ENCODE measurements around the gene DEGS2. TPM values are rescaled to one million over a fixed set of nuclear protein-coding genes. Genes with fewer than 3 reads are reported as not detected.

DEGS2 gene
- total RNA-seq, 1 experiment from 2014 or later, result not detected

DNA sequence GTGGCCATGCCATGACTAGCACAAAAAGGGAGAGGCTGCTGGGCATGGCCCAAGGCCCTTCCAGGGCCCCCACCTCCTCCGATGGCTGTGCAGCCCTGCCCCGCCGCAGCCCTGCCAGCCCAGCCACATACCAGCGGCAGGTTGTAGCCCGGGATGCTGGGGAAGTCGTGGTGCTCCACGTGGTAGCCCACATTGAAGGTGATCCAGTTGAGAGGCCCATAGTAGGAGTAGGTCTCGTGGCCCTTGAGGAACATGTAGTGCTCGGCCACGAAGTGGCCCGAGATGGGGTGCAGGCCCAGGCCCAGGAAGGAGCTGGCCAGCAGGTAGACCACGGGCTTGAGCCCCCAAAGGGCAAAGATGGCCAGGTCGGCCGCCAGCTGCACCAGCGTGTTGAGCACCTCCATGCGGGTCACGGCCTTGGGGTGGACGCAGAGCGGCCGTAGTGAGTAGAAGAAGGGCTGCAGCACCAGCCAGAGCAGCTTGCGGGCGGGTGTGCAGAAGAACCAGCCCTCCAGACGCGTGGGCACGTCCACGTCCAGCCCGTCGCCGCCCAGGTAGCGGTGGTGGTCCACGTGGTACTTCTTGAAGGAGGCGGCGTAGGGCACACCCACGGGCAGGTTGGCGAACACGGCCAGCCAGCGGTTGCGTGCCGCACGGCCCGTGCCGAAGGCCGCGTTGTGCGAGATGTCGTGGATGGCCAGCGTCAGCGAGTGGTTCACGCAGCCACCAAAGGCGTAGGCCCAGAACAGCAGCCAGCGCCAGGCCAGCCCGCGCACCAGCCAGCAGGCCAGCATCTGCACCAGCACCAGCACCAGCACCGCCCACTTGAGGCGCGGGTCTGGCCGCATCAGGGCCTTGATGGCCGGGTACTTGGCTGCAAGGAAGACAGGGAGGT, 10.4 kb downstream of the DEGS2 start:
- no peak for DNase-seq (ENCODE audit: low spot score)

DNA sequence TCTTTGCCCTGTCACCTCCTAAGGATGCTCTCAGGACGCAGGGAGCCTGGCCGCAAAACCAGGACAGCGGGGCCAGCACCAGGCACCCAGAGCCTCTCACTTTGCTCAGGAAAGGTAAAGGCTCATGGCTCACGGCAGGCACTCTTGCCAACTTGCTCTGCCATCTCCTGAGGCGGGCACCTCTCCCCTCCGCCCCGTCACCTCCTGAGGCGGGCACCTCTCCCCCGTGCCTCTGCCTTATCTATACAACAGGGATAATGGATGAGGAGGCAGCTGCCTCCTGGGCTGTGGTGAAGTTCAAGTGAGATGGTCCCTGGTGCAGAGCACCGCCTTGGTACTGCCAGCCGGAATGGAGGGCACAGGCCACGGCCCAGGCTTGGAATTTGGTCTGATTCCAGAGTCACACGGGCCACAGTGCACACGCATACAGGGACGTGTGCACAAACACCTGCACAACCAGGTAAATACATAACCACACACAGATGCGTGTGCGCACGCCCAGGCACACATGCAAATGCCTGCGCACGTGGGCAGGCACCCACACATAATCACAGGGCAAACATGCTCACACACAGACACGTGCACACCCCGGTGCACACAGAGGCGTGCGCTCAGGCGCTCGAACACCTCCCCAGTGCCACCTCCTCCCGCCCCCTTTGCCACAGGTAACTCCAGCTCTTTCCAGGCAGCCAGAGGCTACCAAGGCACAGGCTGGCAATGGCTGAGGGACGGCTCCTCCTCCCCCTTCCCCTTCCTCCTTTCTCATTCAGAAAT, 11.6 kb downstream of the DEGS2 start:
- DNase-seq (ENCODE audit: low spot score), result no peak

DNA sequence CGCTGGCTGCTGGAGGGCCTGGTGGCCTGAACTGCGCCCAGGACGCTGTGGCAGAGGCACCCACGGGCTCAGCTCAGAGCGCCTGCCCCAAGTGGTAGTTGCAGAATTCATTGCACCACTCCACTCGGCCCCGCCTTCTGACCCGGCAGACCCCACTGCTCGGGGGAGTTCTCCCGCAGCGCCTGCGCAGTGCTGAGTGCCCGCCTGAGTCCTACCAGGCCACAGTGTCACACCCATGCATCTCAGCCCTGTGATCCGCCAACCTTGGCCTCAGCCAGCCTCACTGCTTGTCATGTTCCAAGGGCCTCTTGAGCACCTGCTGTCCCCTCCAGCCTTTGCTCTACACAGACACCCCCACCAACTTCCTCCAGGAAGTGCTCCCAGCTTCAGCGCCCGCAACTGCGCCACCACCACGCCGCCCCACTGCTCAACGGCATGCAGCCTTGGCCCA, 12.2 kb downstream of the DEGS2 start:
- DNase-seq (ENCODE audit: low spot score), result no peak

DNA sequence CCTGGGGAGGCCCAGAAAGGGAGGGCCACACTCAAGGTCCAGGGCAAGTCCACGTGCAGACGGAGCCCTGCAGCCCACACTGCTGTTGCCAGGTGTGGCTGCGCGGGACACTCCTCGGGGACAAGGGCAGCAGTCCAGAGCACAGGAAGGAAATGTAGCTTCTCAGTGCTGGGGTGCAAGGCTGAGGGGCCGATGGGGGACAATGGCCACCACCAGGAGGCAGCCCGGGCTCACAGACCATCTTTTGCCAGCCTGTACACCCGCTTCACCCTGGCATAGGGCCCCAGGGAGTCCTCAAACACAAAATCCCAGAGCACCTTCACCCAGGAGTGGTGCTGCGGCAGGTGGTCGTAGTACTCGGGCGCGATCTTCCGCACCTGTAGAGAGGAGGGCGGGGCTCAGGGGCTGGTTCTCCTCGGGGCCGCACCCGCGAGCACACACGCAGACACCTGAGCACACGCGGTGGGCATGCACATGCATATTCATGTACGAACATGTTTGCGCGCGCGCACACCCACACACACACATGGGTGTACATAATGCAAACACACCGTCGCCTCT, 12.8 kb downstream of the DEGS2 start:
- no peak for DNase-seq (ENCODE audit: low spot score)

DNA sequence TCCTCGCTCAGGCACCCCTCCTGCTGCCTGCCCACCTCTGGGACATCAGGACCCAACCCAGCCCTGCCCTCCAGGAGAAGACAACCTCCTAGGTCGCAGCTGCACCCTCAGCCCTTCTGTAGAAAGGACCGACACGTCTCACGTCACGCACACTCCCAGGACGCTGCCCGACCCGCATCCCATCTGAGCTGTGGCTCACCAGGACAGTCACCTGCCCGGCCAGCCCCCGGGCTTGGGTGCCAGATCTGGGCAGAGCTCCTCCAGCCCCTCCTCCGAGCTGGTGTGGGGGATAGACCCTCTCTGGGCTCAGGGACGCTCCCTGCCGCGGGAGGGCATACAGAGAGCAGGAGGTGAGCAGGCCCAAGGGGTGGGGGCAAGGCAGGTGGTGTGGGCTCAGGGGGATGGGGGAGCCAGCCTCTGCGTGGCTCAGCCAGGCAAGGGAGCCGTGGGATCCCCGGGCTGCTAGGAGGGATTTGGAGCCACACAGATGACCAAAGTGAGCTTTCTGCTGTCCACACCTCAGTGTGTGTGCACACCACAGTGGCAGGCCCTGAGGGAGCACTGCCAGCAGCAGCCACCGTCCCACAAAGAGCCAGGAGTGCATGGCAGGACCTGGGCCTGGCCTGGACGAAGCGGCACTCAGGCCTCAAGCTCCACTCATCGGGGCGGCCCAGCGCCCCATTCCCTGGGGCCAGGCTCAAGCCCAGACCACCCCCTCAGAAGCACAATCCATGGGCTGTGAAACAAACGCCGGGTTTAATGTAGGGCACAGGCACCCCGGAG, 13.6 kb downstream of the DEGS2 start:
- no peak for DNase-seq (ENCODE audit: low spot score)

DNA sequence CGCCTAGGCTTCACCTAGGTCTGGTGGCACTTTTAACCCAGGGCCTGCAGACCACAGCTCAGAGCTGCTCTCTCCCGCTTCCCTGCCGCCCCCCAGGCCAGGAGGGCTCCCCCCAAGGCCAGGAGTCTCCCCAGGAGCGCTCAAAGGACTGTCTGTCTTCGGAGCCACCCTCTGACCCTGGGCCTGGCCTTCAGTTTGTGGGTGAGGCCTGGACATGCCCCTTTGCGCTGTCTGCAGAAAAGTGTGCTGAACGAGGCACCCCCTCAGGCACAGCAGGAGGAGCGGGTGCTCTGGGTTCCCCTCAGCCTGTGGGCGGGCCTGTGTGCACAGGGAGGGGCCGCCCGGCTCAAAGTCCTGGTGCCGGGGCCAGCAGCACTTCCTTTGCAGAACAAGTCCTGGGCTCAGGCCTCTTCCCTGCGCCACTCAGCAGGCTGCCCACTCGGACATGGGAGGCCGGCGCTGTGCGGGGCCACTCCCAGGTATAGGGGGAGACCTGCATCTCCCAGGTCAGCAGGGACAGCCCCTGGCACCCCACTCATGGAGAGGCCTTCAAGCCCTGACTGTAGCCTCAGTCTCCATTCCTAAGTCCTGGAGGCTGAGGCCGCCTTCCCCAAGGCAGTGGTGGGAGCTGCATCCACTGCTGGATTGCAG, 14.3 kb downstream of the DEGS2 start:
- no peak for DNase-seq (ENCODE audit: low spot score)

DNA sequence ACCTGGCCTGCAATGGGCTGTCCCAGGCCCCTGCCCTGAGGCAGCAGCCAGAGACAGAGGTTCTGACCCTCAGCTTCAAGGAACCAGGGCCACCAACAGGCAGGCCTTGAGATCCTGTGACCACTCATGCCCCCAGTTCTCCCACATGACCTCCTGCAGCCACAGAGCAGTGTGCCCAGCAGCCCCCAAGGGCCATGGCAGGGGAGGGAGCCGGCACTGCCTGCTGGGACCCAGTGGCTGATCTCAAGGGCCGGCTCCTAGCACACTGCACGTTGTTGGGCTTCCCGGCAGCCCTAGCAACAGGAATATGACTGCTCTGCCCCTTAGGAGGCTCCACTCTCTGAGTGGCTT, 14.8 kb downstream of the DEGS2 start:
- DNase-seq (ENCODE audit: low spot score), result no peak

DNA sequence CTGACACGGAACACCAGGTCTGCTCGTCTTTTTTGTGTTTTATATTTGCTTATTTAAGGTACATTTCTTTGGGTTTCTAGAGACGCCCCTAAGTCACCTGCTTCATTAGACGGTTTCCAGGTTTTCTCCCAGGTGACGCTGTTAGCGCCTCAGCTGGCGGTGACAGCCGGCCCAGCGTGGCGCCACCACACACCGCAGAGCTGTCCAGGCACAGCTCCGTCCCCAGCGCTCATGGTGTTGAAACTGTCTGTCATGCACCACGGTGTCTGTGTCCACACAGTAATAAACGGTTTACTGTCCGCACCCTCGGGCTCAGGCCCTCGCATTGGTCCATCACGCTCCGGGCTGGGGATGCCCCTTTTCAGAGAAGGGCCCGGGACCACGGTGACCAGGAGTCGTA, 15.5 kb downstream of the DEGS2 start:
- DNase-seq (ENCODE audit: low spot score), result no peak

DNA sequence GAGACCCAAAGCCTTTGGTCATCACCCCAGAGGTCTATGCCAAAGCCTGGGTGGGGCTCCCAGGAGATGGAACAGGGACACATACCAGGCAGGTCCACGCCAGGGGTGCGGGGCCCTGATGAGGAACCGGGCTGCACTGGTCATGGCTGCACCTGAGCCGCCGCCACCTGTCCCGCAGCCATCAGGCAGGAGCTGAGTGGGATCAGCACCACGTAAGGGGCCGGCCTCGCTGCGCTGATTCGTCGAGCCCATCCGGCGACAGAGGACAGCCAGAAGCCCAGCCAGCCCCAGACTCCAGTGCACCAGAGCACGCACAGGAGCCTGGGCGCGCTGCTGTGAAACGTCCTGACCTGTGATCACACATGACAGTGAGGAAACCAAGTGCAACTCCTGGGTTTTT, 15.9 kb downstream of the DEGS2 start:
- no peak for DNase-seq (ENCODE audit: low spot score)

DNA sequence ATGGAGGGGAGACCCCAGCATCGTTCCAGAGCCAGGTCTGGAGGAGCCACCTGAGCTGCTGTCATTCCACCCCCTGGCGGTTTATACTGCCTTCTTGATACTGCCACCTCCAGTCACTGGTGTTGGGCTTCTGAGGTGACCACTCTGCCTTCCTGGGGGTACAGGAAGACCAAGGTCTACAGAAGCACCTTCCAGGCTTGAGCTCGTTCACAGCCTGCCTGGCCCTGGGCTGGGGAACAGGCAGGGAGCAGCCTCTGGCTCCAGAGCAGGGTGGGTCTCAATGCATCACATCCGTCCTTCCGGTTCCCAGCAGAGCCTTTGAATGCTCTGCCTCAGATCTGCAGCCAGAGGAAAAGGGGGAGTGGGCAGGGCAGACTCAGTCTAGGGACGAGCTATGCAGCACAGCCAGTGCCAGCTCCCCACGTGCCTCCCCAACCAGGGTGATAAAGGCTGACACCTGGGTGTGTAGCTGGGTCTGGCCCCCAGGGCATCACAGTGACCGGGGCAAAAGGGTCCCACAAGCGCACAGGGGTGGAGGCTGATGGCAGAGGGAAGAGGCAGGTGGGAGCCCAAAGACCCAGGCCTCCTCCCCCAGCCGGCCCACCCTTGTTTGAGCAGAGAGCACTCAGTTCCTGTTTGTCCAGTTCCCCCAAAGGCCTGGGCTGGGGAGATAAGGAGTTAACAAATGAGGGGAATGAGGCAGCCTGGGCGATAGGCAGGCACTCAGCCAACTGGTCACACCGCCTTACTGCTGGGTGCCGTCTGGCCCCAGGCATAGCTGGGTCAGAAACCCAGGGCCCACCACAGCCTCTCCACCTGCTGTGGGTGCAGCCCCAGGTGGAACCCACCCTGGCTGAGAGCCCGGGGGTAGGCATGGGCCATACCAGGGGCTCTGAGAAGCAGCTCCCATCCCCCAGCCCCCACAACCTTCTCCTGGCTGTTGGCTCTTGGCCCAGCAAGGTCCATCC, 17.1 kb downstream of the DEGS2 start:
- no peak for DNase-seq (ENCODE audit: low spot score)

DNA sequence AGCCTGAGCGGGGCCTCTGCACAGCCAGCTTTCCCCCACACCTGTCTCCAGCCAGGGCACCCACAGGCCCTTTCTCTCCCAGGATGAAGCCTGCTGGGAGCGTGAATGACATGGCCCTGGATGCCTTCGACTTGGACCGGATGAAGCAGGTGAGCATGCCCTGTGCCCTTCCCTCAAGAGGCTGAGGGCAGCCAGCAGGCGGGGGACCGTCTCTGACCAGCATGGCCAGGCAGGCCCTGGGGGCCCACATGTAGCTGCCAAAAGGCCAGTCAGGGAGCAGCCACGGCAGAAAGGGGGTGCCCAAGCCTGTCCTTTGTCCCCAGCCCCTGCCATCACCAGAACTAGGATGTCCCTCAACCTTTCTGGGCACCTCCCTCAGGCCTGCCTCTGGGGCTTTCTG, 18.3 kb downstream of the DEGS2 start:
- DNase-seq (ENCODE audit: low spot score), result no peak

DNA sequence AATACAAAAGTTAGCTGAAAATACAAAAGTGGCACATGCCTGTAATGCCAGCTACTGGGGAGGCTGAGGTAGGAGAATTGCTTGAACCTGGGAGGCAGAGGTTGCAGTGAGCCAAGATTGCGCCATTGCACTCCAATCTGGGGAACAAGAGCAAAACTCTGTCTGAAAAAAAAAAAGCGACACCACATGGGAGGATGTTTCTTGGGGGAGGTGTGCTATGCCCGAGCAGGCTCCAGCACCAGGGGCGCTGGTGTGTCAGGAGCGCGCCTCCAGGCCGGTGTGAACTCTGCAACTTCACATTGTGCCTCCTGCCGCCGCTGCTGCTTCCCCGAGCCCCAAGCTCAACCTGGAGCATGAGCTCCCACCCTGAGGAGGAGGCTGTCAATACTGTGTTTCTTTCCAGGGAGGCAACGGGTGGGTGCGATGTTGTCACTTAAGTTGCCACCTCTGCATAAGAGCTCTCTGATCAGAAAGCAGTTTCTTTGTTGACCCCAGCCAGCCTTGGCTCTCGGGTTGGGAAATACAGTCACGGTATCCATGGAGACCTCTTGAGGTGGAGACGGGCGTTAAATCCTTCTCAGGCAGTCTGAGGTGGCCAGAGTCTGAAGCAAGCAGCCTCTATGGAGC, 18.9 kb downstream of the DEGS2 start:
- DNase-seq (ENCODE audit: low spot score), result no peak

DNA sequence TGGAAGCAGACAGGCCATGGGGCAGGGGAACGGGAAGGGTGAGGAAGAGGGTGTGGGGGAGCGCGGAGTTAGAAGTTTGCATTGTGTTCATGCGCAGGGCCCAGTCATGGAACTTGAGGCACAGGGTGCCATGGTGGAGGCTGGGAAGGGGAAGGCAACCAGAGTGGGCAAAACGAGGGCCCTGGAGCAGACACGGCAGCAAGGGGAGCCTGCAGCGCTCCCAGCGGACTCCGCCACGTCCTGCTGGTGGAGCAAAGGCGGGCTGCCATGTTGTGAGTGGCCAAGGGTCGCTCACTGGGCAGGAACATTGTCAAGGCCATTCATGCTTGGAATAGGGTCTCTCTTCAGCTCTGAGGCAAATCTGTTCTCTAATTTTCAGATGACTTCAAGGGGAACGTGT, 20.5 kb downstream of the DEGS2 start:
- DNase-seq (ENCODE audit: low spot score), result no peak

DNA sequence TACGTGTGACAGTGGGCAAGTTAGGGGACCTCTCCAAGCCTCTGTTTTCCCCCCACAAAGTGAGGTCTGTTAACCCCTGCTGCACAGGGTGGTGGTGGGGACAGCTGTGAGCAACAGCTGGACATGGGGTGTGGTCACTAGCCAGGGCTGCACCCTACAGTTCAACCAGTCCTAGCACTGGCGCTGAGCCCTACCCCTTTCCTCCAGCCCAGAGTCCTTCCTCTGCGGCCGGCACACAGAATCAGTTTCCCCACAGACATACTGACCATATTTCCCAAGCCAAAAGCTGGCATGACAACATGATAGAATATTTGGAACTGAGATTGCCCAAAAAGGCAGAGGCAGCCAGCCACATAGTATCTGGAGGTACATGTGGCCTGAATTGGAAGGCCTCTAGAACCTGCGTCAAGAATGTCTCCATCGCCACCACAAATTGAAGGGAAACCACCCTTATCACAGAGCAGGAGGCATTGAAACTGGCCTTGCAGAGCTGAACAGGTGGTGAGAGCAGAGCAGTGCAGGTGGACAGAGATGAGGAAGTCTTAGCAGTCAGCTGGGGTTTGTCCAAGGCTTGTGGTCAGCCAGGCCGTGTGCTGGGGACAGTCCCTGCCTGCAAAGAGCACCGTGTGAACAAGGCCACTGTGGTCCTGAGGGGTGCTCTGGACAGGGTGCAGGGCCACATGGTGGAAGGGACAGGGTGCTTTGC, 21.2 kb downstream of the DEGS2 start:
- no peak for DNase-seq (ENCODE audit: low spot score)

DNA sequence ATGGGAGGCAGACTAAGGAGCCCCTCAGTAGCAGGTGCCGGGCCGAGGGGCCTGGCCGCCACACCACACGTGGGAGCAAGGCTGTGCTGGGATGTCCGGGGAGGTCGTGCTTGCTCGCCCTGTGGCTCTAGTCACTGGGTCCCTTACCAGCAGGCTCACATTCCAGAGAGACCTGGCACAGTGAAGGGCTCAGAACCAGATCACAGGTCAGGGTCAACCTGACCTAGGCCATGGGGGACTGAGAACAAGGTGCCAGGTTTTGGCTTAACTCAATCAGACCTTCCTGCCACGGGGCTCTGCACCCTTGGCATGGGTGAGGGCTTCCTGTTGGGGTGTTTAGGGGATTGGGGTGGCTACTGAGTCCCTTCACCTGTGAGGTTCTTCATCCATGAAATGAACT, 22.3 kb downstream of the DEGS2 start:
- DNase-seq (ENCODE audit: low spot score), result no peak

DNA sequence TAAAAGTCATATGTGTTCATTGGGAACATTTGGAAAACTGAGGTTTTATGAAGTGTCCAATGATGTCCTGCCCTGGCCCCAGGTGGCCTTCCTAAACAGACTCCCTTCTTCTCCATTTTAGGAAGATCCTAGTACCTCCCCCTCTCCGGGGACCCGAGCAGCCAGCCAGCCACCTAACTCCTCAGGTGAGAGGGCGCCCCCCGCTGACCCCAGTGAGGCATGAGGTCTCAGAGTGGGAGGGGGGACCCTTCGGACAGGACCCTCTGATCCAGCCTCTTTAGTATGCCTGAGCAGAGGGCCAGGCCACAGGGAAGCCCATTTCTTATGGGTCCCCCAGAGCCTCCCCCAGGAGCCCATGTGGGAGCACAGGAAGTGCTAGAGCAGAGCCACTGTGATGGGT, 23.7 kb downstream of the DEGS2 start:
- no peak for DNase-seq (ENCODE audit: low spot score)

DNA sequence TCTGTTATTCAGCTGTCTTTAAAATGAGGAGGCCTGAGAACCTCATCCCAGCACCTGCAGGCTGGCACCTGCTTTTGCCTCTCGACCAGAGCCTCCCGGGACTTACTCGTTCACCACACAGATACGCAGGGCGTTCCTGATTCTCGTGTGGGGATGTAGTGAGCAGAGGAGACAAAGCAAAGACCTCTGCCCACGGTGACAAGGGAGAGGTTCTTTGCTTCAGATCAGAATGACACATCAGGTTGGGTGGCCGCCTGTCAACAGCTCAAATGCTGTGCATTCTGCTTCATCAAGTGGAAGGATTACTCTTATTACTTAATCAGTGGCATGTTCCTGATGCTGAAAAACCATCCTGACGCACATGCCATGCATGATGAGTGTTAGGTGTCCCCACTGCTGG, 24.4 kb downstream of the DEGS2 start:
- no peak for DNase-seq (ENCODE audit: low spot score)

DNA sequence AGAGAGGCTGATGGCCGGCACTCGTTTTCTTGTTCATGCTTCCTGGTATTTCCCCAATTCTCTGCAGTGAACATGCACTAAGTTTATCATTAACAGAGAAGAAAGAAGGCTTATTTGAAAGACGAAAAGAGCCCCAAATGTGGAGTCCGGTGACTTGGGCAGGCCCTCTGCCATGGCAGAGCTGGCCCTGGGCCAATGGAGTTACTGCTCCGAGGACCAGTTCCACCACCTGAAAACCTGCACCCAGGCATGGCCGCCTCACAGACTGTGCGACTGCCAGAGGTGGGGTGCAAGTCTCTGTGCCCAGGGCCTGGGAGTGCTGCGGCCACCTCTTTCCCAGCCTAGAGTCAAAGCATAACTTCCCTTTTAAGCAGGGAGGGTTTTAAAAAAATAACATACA, 24.9 kb downstream of the DEGS2 start:
- DNase-seq (ENCODE audit: low spot score), result no peak

DNA sequence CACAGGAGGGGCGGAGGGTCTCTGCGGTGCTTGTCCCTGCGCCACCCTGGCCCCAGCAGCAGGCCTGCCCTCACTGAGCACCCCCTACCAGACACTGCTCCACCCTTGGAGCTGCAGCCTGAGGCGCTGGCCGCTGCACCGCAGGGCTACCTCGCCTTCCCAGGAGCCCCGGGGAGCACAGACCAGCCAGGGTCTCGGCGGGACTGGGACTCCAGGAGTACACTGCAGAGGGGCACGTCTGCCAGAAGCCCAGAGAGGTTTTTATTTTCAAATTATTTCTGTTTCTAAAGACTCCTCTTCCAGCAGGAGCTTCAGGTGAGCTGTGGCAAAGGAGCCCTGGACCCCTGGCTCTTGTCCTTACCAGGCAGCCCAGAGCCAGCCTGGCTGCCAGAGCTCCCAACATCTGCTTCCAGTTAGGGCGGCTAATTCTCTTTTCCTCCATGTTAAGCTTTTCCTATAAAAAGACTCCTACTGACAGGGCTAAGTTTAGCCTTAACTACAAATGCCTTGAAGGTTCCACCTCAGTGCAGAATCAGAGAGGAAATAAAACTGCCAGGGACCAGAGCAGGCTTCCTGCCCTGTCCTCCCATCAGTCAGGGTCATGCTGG, 26.4 kb downstream of the DEGS2 start:
- no peak for DNase-seq (ENCODE audit: low spot score)

Measured in A172 (cell line).